ENCODE results near the gene EPS8L1.
A peak's percentile ranks its signal among the peaks of the same experiment; 100 is the strongest.

Gene EPS8L1

DNA sequence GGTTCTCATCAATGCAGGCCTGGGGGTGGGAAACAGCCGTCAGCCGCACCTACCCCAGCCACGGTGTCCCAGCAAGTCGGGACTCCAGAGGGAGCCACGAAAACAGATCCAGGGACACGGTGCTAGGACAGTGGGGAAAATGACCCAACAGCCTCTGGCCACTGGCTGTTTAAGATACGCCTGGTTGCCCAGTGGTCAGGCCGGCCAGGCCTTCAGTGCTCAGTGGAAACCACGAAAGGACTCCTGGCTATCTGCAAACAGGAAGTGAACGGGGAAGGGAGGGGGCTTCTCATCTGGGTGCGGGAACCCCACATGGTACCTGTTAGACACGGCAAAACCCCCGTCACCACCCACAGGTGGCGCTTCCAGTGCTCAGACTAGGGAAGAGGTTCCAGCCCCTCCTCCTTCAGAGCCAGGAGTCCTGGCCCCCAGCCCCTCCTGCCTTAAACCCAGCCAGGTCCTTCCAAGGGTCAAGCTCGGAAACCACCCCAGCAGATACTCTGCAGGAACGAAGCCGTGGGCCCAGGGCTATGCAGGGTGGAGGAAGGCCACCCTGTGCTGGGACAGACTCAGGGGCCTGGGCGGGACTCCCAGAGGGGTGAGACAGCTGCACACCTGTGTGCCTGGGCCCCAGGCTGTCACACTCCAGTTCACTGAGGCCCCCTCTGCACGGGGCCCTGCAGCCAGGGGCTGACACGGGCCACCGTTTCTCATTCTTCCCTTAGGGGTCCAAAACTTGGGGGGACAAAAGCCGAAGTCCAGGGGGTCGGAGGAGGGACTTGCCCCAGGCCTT lies 37.3 kb downstream of the EPS8L1 start:
- Histone ChIP-seq H3K27me3 (ENCODE audit: control insufficient read depth, low read length) (no peaks in the 10 kb centered on the region), H3K4me1 (ENCODE audit: control insufficient read depth, low read length) (peaks cover 38% of the 10 kb centered on the region), H3K9me2 (replicated peaks; ENCODE audit: control insufficient read depth, low read length) (no peaks in the 10 kb centered on the region), H3K27ac (ENCODE audit: low read depth, low read length) (peak overlapping the region; percentile 93), H3K79me2 (ENCODE audit: control insufficient read depth, low read length) (peaks cover 92% of the 10 kb centered on the region), H3F3A (ENCODE audit: control insufficient read depth, insufficient read depth) (peaks cover 5% of the 10 kb centered on the region), H3K36me3 (ENCODE audit: control insufficient read depth, low read length) (peaks cover 64% of the 10 kb centered on the region), H3K4me3 (ENCODE audit: low read length) (peak overlapping the region; percentile 93), H4K20me1 (ENCODE audit: control insufficient read depth, insufficient read depth, low read depth, low read length) (peaks cover 16% of the 10 kb centered on the region), H3K4me2 (ENCODE audit: low read length) (peak overlapping the region; percentile 98), H3K9me3 (ENCODE audit: control insufficient read depth, insufficient read depth, low read length) (no peaks in the 10 kb centered on the region)
- TF ChIP-seq EZH2phosphoT487 (IDR thresholded peaks at IDR 0.05; ENCODE audit: borderline replicate concordance, low read length): no peak
- TF ChIP-seq, protein P1, sequence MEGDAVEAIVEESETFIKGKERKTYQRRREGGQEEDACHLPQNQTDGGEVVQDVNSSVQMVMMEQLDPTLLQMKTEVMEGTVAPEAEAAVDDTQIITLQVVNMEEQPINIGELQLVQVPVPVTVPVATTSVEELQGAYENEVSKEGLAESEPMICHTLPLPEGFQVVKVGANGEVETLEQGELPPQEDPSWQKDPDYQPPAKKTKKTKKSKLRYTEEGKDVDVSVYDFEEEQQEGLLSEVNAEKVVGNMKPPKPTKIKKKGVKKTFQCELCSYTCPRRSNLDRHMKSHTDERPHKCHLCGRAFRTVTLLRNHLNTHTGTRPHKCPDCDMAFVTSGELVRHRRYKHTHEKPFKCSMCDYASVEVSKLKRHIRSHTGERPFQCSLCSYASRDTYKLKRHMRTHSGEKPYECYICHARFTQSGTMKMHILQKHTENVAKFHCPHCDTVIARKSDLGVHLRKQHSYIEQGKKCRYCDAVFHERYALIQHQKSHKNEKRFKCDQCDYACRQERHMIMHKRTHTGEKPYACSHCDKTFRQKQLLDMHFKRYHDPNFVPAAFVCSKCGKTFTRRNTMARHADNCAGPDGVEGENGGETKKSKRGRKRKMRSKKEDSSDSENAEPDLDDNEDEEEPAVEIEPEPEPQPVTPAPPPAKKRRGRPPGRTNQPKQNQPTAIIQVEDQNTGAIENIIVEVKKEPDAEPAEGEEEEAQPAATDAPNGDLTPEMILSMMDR (IDR thresholded peaks at IDR 0.05; ENCODE audit: low read depth, low read length, poor library complexity, severe bottlenecking): peak; percentile 72

GRCh38 chr19:55113570-55114039 lies 37.9 kb downstream of the EPS8L1 start:
- Histone ChIP-seq H3K36me3 (ENCODE audit: control insufficient read depth, low read length) (peaks cover 59% of the 10 kb centered on the region), H3K9me3 (ENCODE audit: control insufficient read depth, insufficient read depth, low read length) (no peaks in the 10 kb centered on the region), H3K4me1 (ENCODE audit: control insufficient read depth, low read length) (peaks cover 44% of the 10 kb centered on the region), H4K20me1 (ENCODE audit: control insufficient read depth, insufficient read depth, low read depth, low read length) (peaks cover 16% of the 10 kb centered on the region), H3K27me3 (ENCODE audit: control insufficient read depth, low read length) (no peaks in the 10 kb centered on the region), H3K9me2 (replicated peaks; ENCODE audit: control insufficient read depth, low read length) (no peaks in the 10 kb centered on the region), H3K27ac (ENCODE audit: low read depth, low read length) (peak overlapping the region; percentile 93), H3K4me3 (ENCODE audit: low read length) (peak overlapping the region; percentile 93), H3F3A (ENCODE audit: control insufficient read depth, insufficient read depth) (peaks cover 5% of the 10 kb centered on the region), H3K4me2 (ENCODE audit: low read length) (peak overlapping the region; percentile 98), H3K79me2 (ENCODE audit: control insufficient read depth, low read length) (peaks cover 93% of the 10 kb centered on the region)
- no peak for TF ChIP-seq EZH2phosphoT487 (IDR thresholded peaks at IDR 0.05; ENCODE audit: borderline replicate concordance, low read length)

DNA sequence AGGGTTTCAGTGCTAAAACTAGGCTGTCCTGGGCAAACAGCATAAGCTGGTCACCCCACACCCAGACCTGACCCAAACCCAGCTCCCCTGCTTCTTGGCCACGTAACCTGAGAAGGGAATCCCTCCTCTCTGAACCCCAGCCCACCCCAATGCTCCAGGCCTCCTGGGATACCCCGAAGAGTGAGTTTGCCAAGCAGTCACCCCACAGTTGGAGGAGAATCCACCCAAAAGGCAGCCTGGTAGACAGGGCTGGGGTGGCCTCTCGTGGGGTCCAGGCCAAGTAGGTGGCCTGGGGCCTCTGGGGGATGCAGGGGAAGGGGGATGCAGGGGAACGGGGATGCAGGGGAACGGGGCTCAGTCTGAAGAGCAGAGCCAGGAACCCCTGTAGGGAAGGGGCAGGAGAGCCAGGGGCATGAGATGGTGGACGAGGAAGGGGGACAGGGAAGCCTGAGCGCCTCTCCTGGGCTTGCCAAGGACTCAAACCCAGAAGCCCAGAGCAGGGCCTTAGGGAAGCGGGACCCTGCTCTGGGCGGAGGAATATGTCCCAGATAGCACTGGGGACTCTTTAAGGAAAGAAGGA lies 39.0 kb downstream of the EPS8L1 start:
- H3K79me2 ChIP-seq (ENCODE audit: control insufficient read depth, low read length): peaks cover 85% of the 10 kb centered on the region
- H3K27ac ChIP-seq (ENCODE audit: low read depth, low read length): peak overlapping the region; percentile 93
- H3K9me2 ChIP-seq (replicated peaks; ENCODE audit: control insufficient read depth, low read length): no peaks in the 10 kb centered on the region

More for the DNA sequence above, 39.0 kb downstream of the EPS8L1 start:
- H3K9me3 ChIP-seq (ENCODE audit: control insufficient read depth, insufficient read depth, low read length): no peaks in the 10 kb centered on the region
- peaks cover 5% of the 10 kb centered on the region for H3F3A ChIP-seq (ENCODE audit: control insufficient read depth, insufficient read depth)
- H3K36me3 ChIP-seq (ENCODE audit: control insufficient read depth, low read length): peaks cover 49% of the 10 kb centered on the region
- peak overlapping the region; percentile 93 for H3K4me3 ChIP-seq (ENCODE audit: low read length)
- peaks cover 16% of the 10 kb centered on the region for H4K20me1 ChIP-seq (ENCODE audit: control insufficient read depth, insufficient read depth, low read depth, low read length)
- H3K4me2 ChIP-seq (ENCODE audit: low read length): peak overlapping the region; percentile 98
- no peaks in the 10 kb centered on the region for H3K27me3 ChIP-seq (ENCODE audit: control insufficient read depth, low read length)
- TF ChIP-seq, protein P1 (IDR thresholded peaks at IDR 0.05; ENCODE audit: low read depth, low read length, poor library complexity, severe bottlenecking): no peak
- TF ChIP-seq EZH2phosphoT487 (IDR thresholded peaks at IDR 0.05; ENCODE audit: borderline replicate concordance, low read length): no peak
- peaks cover 46% of the 10 kb centered on the region for H3K4me1 ChIP-seq (ENCODE audit: control insufficient read depth, low read length)
